Neuron (in vitro differentiated cells): Measurements from ENCODE around the gene TUT7.
"Not testable (repeated sequence)": the region's sequence is repeated elsewhere in the genome, so short reads cannot be mapped to it uniquely, and the experiment has no call there.

ENCODE experiments used
- H2AFZ ChIP-seq: one replicate; pipeline ENCODE4 v1.6.1; 2013; ENCODE audit warnings: low read depth, mild to moderate bottlenecking, inconsistent platforms, low read length, moderate library complexity
- H3K27me3 ChIP-seq: one replicate; pipeline ENCODE4 v1.6.1; 2013; ENCODE audit warnings: low read length; ENCODE audit not compliant: insufficient read depth
- H3K36me3 ChIP-seq: one replicate; pipeline ENCODE4 v1.6.1; 2013; ENCODE audit warnings: low read length; ENCODE audit not compliant: insufficient read depth
- H3K4me1 ChIP-seq: one replicate; pipeline ENCODE4 v1.6.1; 2013; ENCODE audit warnings: low read length; ENCODE audit not compliant: insufficient read depth
- H3K4me3 ChIP-seq: 2 replicates; pipeline ENCODE4 v1.5.1; 2013; ENCODE audit warnings: mild to moderate bottlenecking, low read length, moderate library complexity
- H3K9me3 ChIP-seq: one replicate; pipeline ENCODE4 v1.6.1; 2013; ENCODE audit warnings: low read length

TUT7 gene

DNA sequence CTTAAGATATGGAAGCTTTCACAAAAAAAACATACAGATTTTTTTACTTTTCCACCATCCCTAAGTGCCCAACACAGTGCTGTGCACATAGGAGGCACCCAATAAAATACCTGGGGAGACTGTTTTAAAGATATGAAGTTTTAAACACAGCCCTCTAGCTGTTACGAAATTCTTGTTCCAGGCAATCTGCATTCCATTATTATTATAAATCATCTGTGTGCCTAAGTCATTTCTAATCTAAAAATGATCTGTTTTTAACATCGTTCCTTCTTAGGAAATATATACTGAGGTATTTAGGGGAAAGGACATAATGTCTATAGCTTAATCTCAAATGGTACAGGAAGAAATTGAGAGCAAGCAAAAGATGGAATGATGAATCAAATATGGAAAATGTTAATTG, 39.1 kb downstream of the TUT7 start:
- Histone ChIP-seq H3K36me3 (peaks cover 69% of the 10 kb centered on the region), H2AFZ (no peak overlapping the region), H3K4me1 (no peaks in the 10 kb centered on the region), H3K9me3 (peaks cover 5% of the 10 kb centered on the region), H3K27me3 (no peaks in the 10 kb centered on the region), H3K4me3 (no peak overlapping the region)

DNA sequence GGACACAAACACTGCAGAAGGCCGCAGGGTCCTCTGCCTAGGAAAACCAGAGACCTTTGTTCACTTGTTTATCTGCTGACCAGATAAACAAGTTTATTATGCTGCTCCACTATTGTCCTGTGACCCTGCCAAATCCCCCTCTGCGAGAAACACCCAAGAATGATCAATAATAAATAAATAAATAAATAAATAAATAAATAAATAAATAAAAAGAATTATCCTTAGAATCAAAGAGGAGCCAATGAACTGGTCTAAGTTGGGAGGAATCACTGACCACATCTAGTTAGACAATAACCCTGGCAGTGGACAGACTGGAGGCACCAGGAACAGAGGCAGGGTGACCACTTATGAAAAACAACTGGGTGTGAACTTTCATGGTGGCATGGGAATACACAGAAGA, 41.3 kb downstream of the TUT7 start:
- H3K27me3 ChIP-seq, H2AFZ ChIP-seq, H3K4me1 ChIP-seq, H3K9me3 ChIP-seq, H3K4me3 ChIP-seq: not testable (repeated sequence)
- H3K36me3 ChIP-seq = peaks cover 66% of the 10 kb centered on the region

DNA sequence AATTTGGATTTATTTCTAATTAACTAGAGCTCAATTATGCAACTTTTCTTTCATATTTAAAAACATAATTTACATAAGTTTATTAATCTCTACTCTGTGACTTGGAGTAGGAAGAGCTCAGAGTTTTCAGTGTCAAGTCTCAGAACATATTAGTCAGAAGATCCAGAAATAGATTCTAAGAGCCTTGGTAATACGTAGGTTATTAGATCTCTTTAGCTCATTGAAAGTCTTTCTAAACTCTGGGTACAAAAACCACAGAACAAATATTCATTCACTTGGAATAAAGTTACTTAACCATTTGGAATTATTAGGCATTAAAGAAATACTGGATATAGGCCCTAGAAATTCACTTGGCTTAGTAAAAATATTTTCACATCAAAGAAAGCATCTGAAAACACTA, 45.5 kb downstream of the TUT7 start:
- H3K4me3 ChIP-seq = no peak overlapping the region
- peaks cover 59% of the 10 kb centered on the region for H3K36me3 ChIP-seq
- peaks cover 2% of the 10 kb centered on the region for H3K9me3 ChIP-seq
- H3K4me1 ChIP-seq = no peaks in the 10 kb centered on the region
- no peaks in the 10 kb centered on the region for H3K27me3 ChIP-seq
- no peak overlapping the region for H2AFZ ChIP-seq

DNA sequence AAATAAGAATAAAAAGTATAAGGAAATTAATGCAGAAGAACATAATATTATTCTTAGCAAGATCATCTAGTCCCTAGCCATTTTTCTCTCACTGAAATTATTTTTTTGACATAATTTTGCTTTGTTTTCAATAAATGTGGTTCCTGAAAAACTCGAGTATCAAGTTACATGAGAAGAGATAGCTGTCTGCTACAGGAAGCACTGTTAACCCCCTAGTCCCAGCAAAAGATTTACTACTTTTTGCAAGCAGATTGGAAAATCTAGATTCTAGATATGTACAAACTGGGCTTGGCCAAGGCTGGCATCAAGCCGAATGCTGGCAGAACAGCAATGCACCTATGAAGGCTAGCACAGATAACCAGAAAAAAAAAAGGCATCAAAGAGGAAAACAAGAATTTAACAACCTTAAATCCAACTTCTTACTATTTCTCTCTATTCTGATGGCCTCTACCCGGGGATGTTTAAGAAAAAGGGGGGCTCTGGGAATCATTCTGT, 49.9 kb downstream of the TUT7 start:
- Histone ChIP-seq H3K9me3 (no peaks in the 10 kb centered on the region), H2AFZ (no peak overlapping the region), H3K4me1 (no peaks in the 10 kb centered on the region), H3K4me3 (no peak overlapping the region), H3K36me3 (peaks cover 66% of the 10 kb centered on the region), H3K27me3 (no peaks in the 10 kb centered on the region)

DNA sequence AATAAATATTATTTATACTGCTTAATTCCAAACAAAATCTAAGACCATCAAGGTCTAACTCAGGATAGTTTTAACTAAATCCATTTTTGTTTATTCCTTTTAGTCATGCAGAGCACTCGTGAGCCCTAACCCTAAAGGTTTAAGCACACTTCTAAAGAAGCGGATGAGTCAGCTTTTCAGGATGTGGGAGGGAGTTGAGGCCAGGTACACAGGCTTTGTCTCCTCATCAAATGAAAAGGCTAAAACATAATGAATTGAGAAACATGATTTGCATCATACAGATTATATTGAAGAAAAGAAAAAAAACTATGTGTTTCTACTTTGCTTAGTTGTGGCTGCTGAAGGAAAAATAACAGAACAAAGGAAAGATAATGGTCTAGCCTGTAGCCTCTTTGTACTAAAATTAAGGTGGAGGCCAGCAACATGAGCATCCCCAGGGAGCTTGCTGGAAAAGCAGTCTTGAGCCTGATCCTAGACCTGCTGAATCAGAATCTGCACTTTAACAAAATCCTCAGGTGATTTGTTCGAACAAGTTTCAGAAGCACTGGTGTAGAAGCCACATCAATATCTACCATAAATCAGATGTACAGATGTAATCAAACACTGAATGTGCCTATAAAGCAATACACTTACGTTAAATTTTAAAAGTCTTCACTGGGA, 50.8 kb downstream of the TUT7 start:
- no peak overlapping the region for H2AFZ ChIP-seq
- no peaks in the 10 kb centered on the region for H3K4me1 ChIP-seq
- H3K9me3 ChIP-seq = no peaks in the 10 kb centered on the region
- H3K27me3 ChIP-seq = no peaks in the 10 kb centered on the region
- no peak overlapping the region for H3K4me3 ChIP-seq
- H3K36me3 ChIP-seq = peaks cover 74% of the 10 kb centered on the region

DNA sequence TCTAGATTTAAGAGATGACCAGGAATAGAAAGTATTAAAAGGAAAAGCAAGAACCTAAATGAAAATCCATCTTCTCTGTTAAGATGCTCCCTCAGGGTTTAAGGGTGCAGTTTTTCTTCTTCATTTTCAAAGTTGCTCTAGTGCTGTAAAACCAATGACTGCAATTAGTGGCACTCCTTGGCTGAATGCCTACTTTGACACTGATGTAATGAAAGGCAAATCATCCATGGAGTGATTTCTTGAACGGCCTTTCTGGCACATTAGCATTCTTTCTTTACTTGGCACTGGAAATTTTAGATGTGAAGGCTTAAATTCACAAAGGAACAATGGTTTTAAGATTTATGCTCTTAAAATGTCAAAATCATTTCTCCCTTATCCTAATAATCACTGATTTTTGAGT, 52.5 kb downstream of the TUT7 start:
- no peaks in the 10 kb centered on the region for H3K27me3 ChIP-seq
- H3K36me3 ChIP-seq = peaks cover 64% of the 10 kb centered on the region
- no peak overlapping the region for H3K4me3 ChIP-seq
- H3K9me3 ChIP-seq = no peaks in the 10 kb centered on the region
- no peaks in the 10 kb centered on the region for H3K4me1 ChIP-seq
- H2AFZ ChIP-seq = no peak overlapping the region

DNA sequence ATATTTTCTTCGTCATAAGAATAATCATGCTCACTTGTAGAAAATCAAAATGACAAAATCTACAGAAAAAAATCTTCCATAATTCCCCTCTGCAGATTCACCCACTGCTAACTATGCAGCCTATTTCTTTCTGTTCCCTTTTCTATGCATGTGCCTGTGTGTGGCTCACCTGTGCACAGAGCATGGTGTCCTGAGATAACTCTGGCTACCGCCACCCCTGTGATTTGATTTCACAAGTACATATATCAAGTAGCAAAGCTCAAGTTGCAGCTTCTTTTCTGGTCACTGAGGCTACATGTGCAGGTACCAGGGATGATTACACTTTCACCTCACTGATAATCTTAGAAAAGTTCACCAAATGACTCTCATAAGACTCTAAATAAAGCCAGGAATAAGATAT, 53.5 kb downstream of the TUT7 start:
- no peak overlapping the region for H2AFZ ChIP-seq
- no peaks in the 10 kb centered on the region for H3K27me3 ChIP-seq
- no peaks in the 10 kb centered on the region for H3K4me1 ChIP-seq
- H3K4me3 ChIP-seq = no peak overlapping the region
- H3K36me3 ChIP-seq = peaks cover 64% of the 10 kb centered on the region
- H3K9me3 ChIP-seq = no peaks in the 10 kb centered on the region

DNA sequence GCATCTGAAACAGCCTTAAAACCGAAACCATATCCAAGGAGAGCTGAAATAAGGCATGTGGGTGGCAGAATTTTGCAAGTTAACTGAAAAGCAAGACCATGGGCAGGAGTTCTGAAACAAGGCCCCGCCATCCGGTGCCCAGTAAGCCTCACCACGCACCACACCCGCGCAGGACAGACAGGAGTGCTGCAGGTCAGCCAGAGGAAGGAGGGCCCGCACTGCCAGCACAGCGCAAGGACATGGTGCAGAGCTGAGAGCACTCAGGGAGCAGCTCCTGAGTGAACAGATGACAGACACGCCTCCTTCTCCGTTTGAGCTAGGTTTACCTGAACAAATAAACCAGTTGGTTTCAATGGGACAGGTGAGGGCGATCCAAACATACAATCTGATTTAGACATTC, 55.3 kb downstream of the TUT7 start:
- no peak overlapping the region for H3K4me3 ChIP-seq
- peaks cover 54% of the 10 kb centered on the region for H3K36me3 ChIP-seq

DNA sequence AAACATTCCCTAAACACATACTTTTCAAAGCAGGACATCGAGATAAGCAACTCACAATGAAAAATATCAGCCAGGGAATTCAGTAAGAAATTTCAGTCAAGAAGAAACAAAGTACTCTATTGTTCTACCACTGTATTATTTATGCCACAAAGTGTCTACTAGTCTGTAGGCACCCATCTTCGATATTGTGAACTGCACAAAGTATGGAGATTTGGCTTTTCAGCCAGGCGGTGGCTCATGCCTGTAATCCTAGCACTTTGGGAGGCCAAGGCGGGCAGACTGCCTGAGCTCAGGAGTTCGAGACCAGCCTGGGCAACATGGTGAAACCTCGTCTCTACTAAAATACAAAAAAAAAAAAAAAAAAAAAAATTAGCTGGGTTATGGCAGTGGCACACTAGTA, 63.9 kb downstream of the TUT7 start:
- H2AFZ ChIP-seq, H3K9me3 ChIP-seq, H3K36me3 ChIP-seq: not testable (repeated sequence)

More for the DNA sequence above, 55.3 kb downstream of the TUT7 start:
- no peaks in the 10 kb centered on the region for H3K4me1 ChIP-seq
- H3K27me3 ChIP-seq = no peaks in the 10 kb centered on the region
- H2AFZ ChIP-seq = no peak overlapping the region
- no peaks in the 10 kb centered on the region for H3K9me3 ChIP-seq

DNA sequence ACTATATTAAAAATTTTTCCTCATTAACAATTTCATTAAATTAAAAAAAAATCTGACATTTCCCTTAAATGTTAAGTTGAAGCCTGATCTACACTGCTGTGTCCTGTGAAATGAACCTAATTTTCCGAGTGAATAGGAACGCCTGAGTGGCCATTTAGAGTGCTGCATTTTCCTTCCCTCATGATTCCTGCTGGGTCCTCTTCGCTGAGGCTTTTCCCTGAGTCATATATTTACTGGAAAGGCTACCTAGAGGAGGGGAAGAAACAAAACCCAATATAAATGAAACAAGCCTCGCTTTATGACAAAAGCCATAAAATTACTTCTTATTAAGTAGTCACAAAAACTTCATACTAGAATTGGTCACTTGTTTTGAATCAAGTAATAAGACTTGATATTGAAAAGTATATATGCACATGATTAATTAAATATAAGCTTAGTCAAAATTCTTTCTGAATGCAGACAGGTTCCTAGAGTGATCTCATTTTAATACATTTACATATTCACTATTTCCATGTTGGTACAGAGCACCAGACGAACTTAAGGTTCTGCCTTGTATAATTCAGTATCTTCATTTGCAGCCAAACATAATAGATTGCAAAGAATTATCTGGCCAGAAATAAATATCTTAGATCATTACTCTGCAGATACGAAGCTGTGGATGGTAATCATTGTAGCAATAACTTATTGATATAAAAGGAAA, 65.6 kb downstream of the TUT7 start:
- Histone ChIP-seq H3K4me3 (no peak overlapping the region), H3K36me3 (peaks cover 5% of the 10 kb centered on the region)

More for the DNA sequence above, 63.9 kb downstream of the TUT7 start:
- H3K4me1 ChIP-seq = peaks cover 25% of the 10 kb centered on the region
- not testable (repeated sequence) for H3K4me3 ChIP-seq, H3K27me3 ChIP-seq

DNA sequence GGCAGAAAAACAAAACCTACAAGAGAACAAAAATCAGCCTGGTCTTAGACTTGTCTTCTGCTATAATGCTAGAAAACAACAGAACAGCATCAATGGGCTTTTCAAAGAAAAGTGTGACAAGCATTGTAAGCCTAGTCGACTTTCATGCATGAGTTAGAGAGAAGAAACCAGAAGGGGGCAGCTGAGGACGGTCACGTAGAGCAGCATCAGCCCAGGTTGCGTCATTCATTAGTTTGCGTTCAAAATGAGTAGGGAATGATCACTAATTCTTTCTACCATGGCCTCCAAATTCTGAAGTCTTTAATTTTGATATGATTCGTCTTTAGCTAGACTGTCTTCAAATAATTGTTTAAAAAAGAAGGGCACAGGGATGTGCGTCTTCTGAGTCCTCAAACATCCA, 67.2 kb downstream of the TUT7 start:
- Histone ChIP-seq H3K36me3 (no peaks in the 10 kb centered on the region), H3K4me3 (no peak overlapping the region), H3K27me3 (no peaks in the 10 kb centered on the region), H3K4me1 (peaks cover 31% of the 10 kb centered on the region), H2AFZ (no peak overlapping the region), H3K9me3 (no peaks in the 10 kb centered on the region)

More for the DNA sequence above, 65.6 kb downstream of the TUT7 start:
- H2AFZ ChIP-seq = no peak overlapping the region
- H3K9me3 ChIP-seq = no peaks in the 10 kb centered on the region
- no peaks in the 10 kb centered on the region for H3K27me3 ChIP-seq
- H3K4me1 ChIP-seq = peaks cover 25% of the 10 kb centered on the region

DNA sequence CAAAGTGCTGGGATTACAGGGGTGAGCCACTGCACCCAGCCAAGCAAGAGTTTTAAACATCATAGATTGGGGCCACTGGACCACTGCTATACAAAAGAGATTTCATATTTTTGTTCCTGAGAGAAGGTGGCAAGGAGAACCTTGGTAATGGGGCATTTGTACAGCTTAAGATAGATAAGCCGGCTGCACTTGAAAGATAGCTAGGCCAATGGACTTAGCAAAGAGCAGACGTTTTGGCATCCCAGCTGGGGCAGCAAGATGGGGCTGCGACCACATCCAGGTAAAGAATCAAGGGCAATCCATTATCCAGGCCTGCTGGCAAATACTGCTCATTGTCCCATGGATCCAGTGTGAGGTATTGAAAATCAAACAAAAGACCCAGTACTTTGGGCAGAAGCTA, 67.9 kb downstream of the TUT7 start:
- no peak overlapping the region for H3K4me3 ChIP-seq
- no peak overlapping the region for H2AFZ ChIP-seq
- H3K4me1 ChIP-seq = peaks cover 32% of the 10 kb centered on the region
- H3K9me3 ChIP-seq = no peaks in the 10 kb centered on the region
- no peaks in the 10 kb centered on the region for H3K36me3 ChIP-seq
- no peaks in the 10 kb centered on the region for H3K27me3 ChIP-seq

DNA sequence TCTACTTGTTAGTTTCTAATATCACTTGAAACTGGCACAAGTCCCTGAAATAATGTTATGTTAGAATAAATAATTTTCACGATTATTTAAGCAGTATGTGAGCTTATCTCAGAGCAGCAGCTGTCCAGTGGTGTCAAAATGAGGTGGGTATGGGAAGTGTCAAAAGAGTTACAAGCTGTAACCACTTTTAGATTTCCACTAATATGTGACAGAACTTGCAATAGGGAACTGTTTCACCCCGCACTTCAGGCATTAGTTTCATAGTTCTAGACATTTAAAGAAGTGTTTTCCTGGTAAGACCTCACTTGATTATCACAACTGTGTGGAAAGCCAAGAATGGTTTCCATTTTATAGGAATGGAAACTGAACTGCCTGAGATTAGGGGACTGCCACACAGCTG, 68.9 kb downstream of the TUT7 start:
- Histone ChIP-seq H3K36me3 (no peaks in the 10 kb centered on the region), H3K4me1 (peaks cover 40% of the 10 kb centered on the region), H3K27me3 (no peaks in the 10 kb centered on the region), H2AFZ (no peak overlapping the region), H3K9me3 (no peaks in the 10 kb centered on the region), H3K4me3 (no peak overlapping the region)
